Neuronal stem cell (in vitro differentiated cells): ENCODE results near the gene ABI3BP.

Source experiments
- DNase-seq: peaks from one replicate; pipeline ENCODE4 v3.0.0-alpha.2; 2013; ENCODE audit warnings: low spot score
- H2AFZ ChIP-seq: one replicate; pipeline ENCODE4 v1.6.1; 2013; ENCODE audit warnings: mild to moderate bottlenecking, low read length, inconsistent platforms
- H2AK5ac ChIP-seq: 2 replicates; pipeline ENCODE4 v1.6.1; 2013; ENCODE audit warnings: low read depth, mild to moderate bottlenecking, inconsistent platforms, low read length, moderate library complexity, mixed read lengths
- H2BK120ac ChIP-seq: 2 replicates; pipeline ENCODE4 v1.6.1; 2013; ENCODE audit warnings: low read depth, mild to moderate bottlenecking, inconsistent platforms, low read length, moderate library complexity, mixed read lengths
- H2BK12ac ChIP-seq: one replicate; pipeline ENCODE4 v1.6.1; 2013; ENCODE audit warnings: low read length, inconsistent platforms
- H2BK15ac ChIP-seq: 2 replicates; pipeline ENCODE4 v1.6.1; 2013; ENCODE audit warnings: mild to moderate bottlenecking, low read length, inconsistent platforms, mixed read lengths
- H2BK5ac ChIP-seq: one replicate; pipeline ENCODE4 v1.6.1; 2013; ENCODE audit warnings: inconsistent platforms, mild to moderate bottlenecking, low read length, moderate library complexity
- H3K14ac ChIP-seq: one replicate; pipeline ENCODE4 v1.6.1; 2013; ENCODE audit warnings: low read length, inconsistent platforms
- H3K18ac ChIP-seq: 2 replicates; pipeline ENCODE4 v1.6.1; 2013; ENCODE audit warnings: low read length, inconsistent platforms
- H3K23ac ChIP-seq: 2 replicates; pipeline ENCODE4 v1.6.1; 2013; ENCODE audit warnings: low read depth, mild to moderate bottlenecking, mixed read lengths, low read length, inconsistent platforms; ENCODE audit not compliant: poor library complexity
- H3K27ac ChIP-seq: replicated peaks from 3 replicates; pipeline ENCODE4 v1.5.1; 2013; ENCODE audit warnings: low read length, inconsistent platforms
- H3K27me3 ChIP-seq, 3 experiments: 2 replicates each; pipeline ENCODE4 v1.6.1; 2013; ENCODE audit warnings: low read length in 3 of 3, mild to moderate bottlenecking in 2 of 3, inconsistent platforms in 1 of 3, low read depth in 1 of 3, mixed read lengths in 1 of 3, moderate library complexity in 1 of 3; ENCODE audit not compliant: control insufficient read depth in 3 of 3, insufficient read depth in 3 of 3
- H3K36me3 ChIP-seq, 2 donors: replicated peaks in 1 of 2; 2 replicates each; pipeline ENCODE4 v1.6.1; 2013; ENCODE audit warnings: low read length in 2 of 2; ENCODE audit not compliant: control insufficient read depth in 2 of 2, insufficient read depth in 2 of 2
- H3K4ac ChIP-seq: 2 replicates; pipeline ENCODE4 v1.6.1; 2013; ENCODE audit warnings: inconsistent platforms, mild to moderate bottlenecking, low read length, moderate library complexity
- H3K4me1 ChIP-seq, 2 donors: 1 replicate in 1 of 2; 2 replicates in 1 of 2; pipeline ENCODE4 v1.6.1; 2013; ENCODE audit warnings: low read length in 2 of 2, low read depth in 1 of 2; ENCODE audit not compliant: control insufficient read depth in 2 of 2, insufficient read depth in 1 of 2
- H3K4me2 ChIP-seq: one replicate; pipeline ENCODE4 v1.6.1; 2013; ENCODE audit warnings: mild to moderate bottlenecking, low read length, inconsistent platforms; ENCODE audit not compliant: insufficient read depth, poor library complexity, severe bottlenecking
- H3K4me3 ChIP-seq, 2 donors: 2 replicates each; pipeline ENCODE4 v1.5.1; 2013; ENCODE audit warnings: low read length in 2 of 2, mild to moderate bottlenecking in 2 of 2, inconsistent platforms in 1 of 2, moderate library complexity in 1 of 2
- H3K79me1 ChIP-seq: one replicate; pipeline ENCODE4 v1.6.1; 2013; ENCODE audit warnings: low read depth, mild to moderate bottlenecking, inconsistent platforms, low read length, moderate library complexity
- H3K9ac ChIP-seq: one replicate; pipeline ENCODE4 v1.6.1; 2013; ENCODE audit warnings: mild to moderate bottlenecking, low read depth, low read length, inconsistent platforms; ENCODE audit not compliant: poor library complexity
- H3K9me3 ChIP-seq, 2 donors: replicated peaks in 1 of 2; 2 replicates each; pipeline versions ENCODE3 to v1.6.1; 2013; ENCODE audit warnings: low read length in 2 of 2, mild to moderate bottlenecking in 2 of 2, inconsistent platforms in 1 of 2, low read depth in 1 of 2, mixed read lengths in 1 of 2, moderate library complexity in 1 of 2; ENCODE audit not compliant: control insufficient read depth in 2 of 2, insufficient read depth in 1 of 2
- H4K8ac ChIP-seq: one replicate; pipeline ENCODE4 v1.6.1; 2013; ENCODE audit warnings: low read depth, mild to moderate bottlenecking, inconsistent platforms, low read length, moderate library complexity
- H4K91ac ChIP-seq: one replicate; pipeline ENCODE4 v1.6.1; 2013; ENCODE audit warnings: low read length, low read depth, mild to moderate bottlenecking, inconsistent platforms; ENCODE audit not compliant: poor library complexity
- WGBS, 2 donors: extraction: QIAGEN DNeasy Blood & Tissue Kit; methylation state at CpG; one replicate each; pipeline ENCODE4 v1.1.7; 2013; ENCODE audit warnings: missing lambda C conversion rate in 2 of 2, mixed read lengths in 1 of 2; ENCODE audit not compliant: insufficient read length in 2 of 2, insufficient replicate concordance in 1 of 2; ENCODE audit errors: extremely low coverage in 2 of 2; 5-methylcytosine and 5-hydroxymethylcytosine counted together

Gene ABI3BP

DNA sequence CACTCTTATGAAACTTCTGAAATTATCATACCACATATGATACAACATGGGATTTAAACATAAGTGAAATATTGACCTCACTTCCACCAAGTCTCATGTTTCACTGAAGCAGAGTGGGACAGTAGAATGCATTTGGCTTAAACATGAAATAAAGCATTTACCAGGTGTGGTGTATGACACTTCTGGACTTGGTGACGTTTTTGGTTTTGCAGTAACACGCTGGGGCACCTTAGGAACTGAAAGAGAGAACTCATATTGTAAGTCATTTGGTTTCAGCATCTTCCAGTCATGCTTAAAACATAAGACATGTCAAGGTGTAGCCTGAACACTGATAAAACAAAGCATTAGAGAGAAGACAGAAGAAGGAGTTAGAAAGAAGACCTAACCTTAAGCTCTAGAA lies 188.6 kb downstream of the ABI3BP start:
- H3K4me3 ChIP-seq: no peak overlapping the region
- no peak overlapping the region for H4K91ac ChIP-seq
- no peak overlapping the region for H3K23ac ChIP-seq
- H2BK5ac ChIP-seq: no peak overlapping the region
- no peak for DNase-seq
- H3K18ac ChIP-seq: no peak overlapping the region
- H2AK5ac ChIP-seq: no peak overlapping the region
- H3K27ac ChIP-seq: no peak overlapping the region
- no peak overlapping the region for H2BK120ac ChIP-seq
- no peak overlapping the region for H2BK15ac ChIP-seq
- H3K4me2 ChIP-seq: no peak overlapping the region
- no peak overlapping the region for H2BK12ac ChIP-seq
- H3K14ac ChIP-seq: no peak overlapping the region
- H3K27me3 ChIP-seq: no peaks in the 10 kb centered on the region
- no CpG with 5 or more reads among the region's 2 CpGs for WGBS, 2 donors
- H4K8ac ChIP-seq: no peak overlapping the region
- H3K9ac ChIP-seq: no peak overlapping the region
- no peaks in the 10 kb centered on the region for H3K9me3 ChIP-seq
- no peak overlapping the region for H3K4ac ChIP-seq
- H3K4me1 ChIP-seq: no peaks in the 10 kb centered on the region
- no peaks in the 10 kb centered on the region for H3K79me1 ChIP-seq
- no peak overlapping the region for H2AFZ ChIP-seq
- H3K36me3 ChIP-seq: no peaks in the 10 kb centered on the region

DNA sequence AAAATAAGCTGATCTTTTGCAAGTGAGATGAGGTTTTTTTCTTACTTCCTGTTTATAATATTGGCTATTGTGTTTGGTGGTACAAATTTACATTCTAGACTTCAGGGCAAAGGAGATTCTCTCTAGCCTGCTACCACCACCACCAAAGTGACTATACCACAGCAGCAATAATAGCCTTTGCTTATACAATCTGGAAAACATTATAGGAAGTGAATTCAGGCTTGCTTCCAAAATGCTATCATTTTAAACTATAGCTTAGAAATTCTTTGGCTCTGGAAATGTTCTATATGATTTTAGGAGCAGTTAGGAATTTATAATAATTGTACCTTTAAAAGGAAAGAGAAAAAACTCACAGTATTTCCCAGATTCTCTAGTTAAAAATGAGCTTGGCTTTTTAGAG lies 189.5 kb downstream of the ABI3BP start:
- H3K4me2 ChIP-seq: no peak overlapping the region
- H3K36me3 ChIP-seq: no peaks in the 10 kb centered on the region
- no peaks in the 10 kb centered on the region for H3K27me3 ChIP-seq
- no peak overlapping the region for H2AK5ac ChIP-seq
- no peaks in the 10 kb centered on the region for H3K79me1 ChIP-seq
- no peaks in the 10 kb centered on the region for H3K9me3 ChIP-seq
- H4K8ac ChIP-seq: no peak overlapping the region
- H2BK5ac ChIP-seq: no peak overlapping the region
- no peak overlapping the region for H2BK120ac ChIP-seq
- H3K14ac ChIP-seq: no peak overlapping the region
- no peaks in the 10 kb centered on the region for H3K4me1 ChIP-seq
- H3K9ac ChIP-seq: no peak overlapping the region
- H3K4me3 ChIP-seq: no peak overlapping the region
- H3K4ac ChIP-seq: no peak overlapping the region
- H2AFZ ChIP-seq: no peak overlapping the region
- H2BK15ac ChIP-seq: no peak overlapping the region
- DNase-seq: no peak
- no peak overlapping the region for H4K91ac ChIP-seq
- H2BK12ac ChIP-seq: no peak overlapping the region
- H3K27ac ChIP-seq: no peak overlapping the region
- no peak overlapping the region for H3K18ac ChIP-seq
- H3K23ac ChIP-seq: no peak overlapping the region

DNA sequence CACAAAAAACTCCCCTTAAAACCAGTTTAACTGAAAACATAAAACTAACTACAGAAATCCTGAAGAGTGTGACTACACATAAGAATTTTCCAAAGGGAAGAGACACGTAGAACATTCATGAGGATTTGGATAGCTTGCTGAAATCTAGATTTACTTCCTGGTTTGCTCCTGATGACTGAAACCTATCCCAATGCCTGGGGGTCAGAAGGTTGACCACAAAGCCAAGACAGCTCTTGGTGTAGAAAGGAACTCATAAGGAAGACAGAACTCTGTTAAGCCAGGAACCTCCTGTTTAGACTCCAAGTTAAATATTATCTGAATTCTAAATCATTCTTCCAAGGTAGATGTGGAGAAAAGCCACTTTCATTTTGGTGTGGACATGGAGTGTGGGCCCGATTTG lies 191.1 kb downstream of the ABI3BP start:
- H4K91ac ChIP-seq: no peak overlapping the region
- no peak for DNase-seq
- no peak overlapping the region for H2BK12ac ChIP-seq
- no peak overlapping the region for H3K23ac ChIP-seq
- no peak overlapping the region for H4K8ac ChIP-seq
- no peaks in the 10 kb centered on the region for H3K9me3 ChIP-seq
- H3K9ac ChIP-seq: no peak overlapping the region
- H2AK5ac ChIP-seq: no peak overlapping the region
- no peak overlapping the region for H3K14ac ChIP-seq
- H3K4me3 ChIP-seq: no peak overlapping the region
- no peaks in the 10 kb centered on the region for H3K79me1 ChIP-seq
- no peak overlapping the region for H2BK5ac ChIP-seq
- H2AFZ ChIP-seq: no peak overlapping the region
- H3K4ac ChIP-seq: no peak overlapping the region
- no peak overlapping the region for H2BK15ac ChIP-seq
- H3K4me2 ChIP-seq: no peak overlapping the region
- no CpG with 5 or more reads among the region's 2 CpGs for WGBS, 2 donors
- H3K36me3 ChIP-seq: no peaks in the 10 kb centered on the region
- no peak overlapping the region for H3K27ac ChIP-seq
- no peak overlapping the region for H3K18ac ChIP-seq
- no peak overlapping the region for H2BK120ac ChIP-seq
- H3K4me1 ChIP-seq: no peaks in the 10 kb centered on the region
- no peaks in the 10 kb centered on the region for H3K27me3 ChIP-seq

DNA sequence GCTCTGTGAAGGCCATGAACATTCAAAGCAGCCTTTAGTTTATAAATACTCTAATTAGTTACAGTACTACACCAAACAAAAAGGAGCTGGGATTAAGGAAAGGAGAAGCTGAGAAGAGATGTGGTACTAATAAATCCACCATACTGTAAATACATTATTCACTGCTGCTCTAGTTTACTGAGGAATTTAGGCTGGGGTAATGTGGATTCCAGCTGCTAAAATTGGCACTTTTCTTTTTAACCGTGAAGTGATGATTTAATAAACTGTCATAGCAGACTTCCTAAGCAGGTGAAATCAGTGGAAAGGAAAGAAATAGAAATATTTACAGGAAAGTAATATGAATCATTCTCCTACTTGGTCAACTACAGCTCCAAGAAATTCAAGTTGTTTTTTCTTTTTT lies 195.2 kb downstream of the ABI3BP start:
- no peak overlapping the region for H3K27ac ChIP-seq
- no peak overlapping the region for H2AK5ac ChIP-seq
- no peaks in the 10 kb centered on the region for H3K36me3 ChIP-seq

More for the DNA sequence above, 195.2 kb downstream of the ABI3BP start:
- Histone ChIP-seq H3K9me3 (no peaks in the 10 kb centered on the region), H3K23ac (no peak overlapping the region), H3K27me3 (no peaks in the 10 kb centered on the region), H2BK12ac (no peak overlapping the region), H3K4ac (no peak overlapping the region), H2BK5ac (no peak overlapping the region), H3K9ac (no peak overlapping the region), H2BK120ac (no peak overlapping the region), H3K14ac (no peak overlapping the region), H3K4me2 (no peak overlapping the region), H4K91ac (no peak overlapping the region), H3K4me3 (no peak overlapping the region), H3K79me1 (no peaks in the 10 kb centered on the region), H3K18ac (no peak overlapping the region), H3K4me1 (no peaks in the 10 kb centered on the region), H2AFZ (no peak overlapping the region), H2BK15ac (no peak overlapping the region), H4K8ac (no peak overlapping the region)
- WGBS, 2 donors: no CpG with 5 or more reads among the region's 1 CpG
- DNase-seq: no peak
